ENCODE measurements around the gene PPP2R2B. TPM values are rescaled to one million over a fixed set of nuclear protein-coding genes. Genes with fewer than 3 reads are reported as not detected.

Gene PPP2R2B
- total RNA-seq, 4 donors from 2014 or later, result 0.20 to 1.9 (median 1.3) TPM

- in situ Hi-C loops (cut with MboI; ENCODE audit: low pct_ligation_motif_present in 1 of 4, low pct_unique_long_range_greater_than_20kb in 1 of 4, low sequenced_read_pairs in 3 of 4), result no loop called here
- no peak for DNase-seq
- WGBS, 2 donors (ENCODE audit: low coverage in 1 of 2), result 43 to 62% methylated on average over 2 to 3 of the region's 3 CpGs
Measured at GRCh38 chr5:146888351-146888978, 9.9 kb upstream of the PPP2R2B start.

DNA sequence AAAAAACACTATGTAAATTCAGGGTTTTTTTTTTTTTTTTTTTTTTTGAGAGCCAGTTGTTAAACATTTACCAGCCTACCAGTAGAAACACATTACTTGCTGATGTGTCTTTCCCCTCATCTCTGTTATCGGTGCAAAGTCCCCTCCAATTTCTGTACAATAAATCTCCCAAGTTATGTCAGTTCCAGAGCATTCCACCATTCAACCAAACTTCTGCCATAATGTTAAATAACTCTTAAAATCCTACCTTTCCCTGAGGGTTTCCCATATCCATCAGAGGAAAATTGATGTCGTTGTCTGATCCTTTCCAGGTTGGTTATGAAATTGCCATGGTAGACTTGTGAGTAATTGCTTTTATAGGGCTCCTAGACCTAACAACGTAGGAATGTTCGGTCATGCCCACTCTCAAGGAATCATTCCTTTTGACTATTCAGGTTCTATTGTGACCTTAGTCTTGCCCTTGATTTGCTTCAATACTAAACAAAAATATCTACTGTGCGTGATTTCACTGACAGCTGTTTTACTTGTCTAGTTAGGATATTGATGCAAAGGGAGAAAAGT lies 5.6 kb upstream of the PPP2R2B start:
- WGBS, 2 donors (ENCODE audit: low coverage in 1 of 2), result 67 to 68% methylated on average over 5 of the region's 5 CpGs
- Histone ChIP-seq H3K4me3 (no peak overlapping the region), H3K9me3 (no peaks in the 10 kb centered on the region), H3K36me3 (no peaks in the 10 kb centered on the region), H3K4me1 (no peaks in the 10 kb centered on the region), H3K27ac (no peak overlapping the region), H3K27me3 (peaks cover 8% of the 10 kb centered on the region)
- in situ Hi-C loops (cut with MboI; ENCODE audit: low pct_ligation_motif_present in 1 of 4, low pct_unique_long_range_greater_than_20kb in 1 of 4, low sequenced_read_pairs in 3 of 4) (no loop called here), intact Hi-C loops (cut with DNase I; ENCODE audit: low total_unique reads) (no loop called here)
- TF ChIP-seq EP300 (IDR thresholded peaks at IDR 0.05; ENCODE audit: low read depth), result no peak
- no peak for TF ChIP-seq CTCF (IDR thresholded peaks at IDR 0.05)
- TF ChIP-seq POLR2A (IDR thresholded peaks at IDR 0.05), result no peak
- no peak for TF ChIP-seq POLR2AphosphoS5 (IDR thresholded peaks at IDR 0.05)
- DNase-seq, result no peak

More at GRCh38 chr5:146888351-146888978, 9.9 kb upstream of the PPP2R2B start:
- TF ChIP-seq POLR2AphosphoS5 (IDR thresholded peaks at IDR 0.05), result no peak
- TF ChIP-seq POLR2A (IDR thresholded peaks at IDR 0.05), result no peak
- no peak for TF ChIP-seq CTCF (IDR thresholded peaks at IDR 0.05)
- TF ChIP-seq EP300 (IDR thresholded peaks at IDR 0.05; ENCODE audit: low read depth), result no peak
- Histone ChIP-seq H3K36me3 (no peaks in the 10 kb centered on the region), H3K27me3 (no peaks in the 10 kb centered on the region), H3K27ac (no peak overlapping the region), H3K4me3 (no peak overlapping the region), H3K4me1 (no peaks in the 10 kb centered on the region), H3K9me3 (no peaks in the 10 kb centered on the region)
- intact Hi-C loops (cut with DNase I; ENCODE audit: low total_unique reads), result no loop called here

- no peak for DNase-seq
- Histone ChIP-seq H3K4me1 (peaks cover 0 to 6% (median 0%) of the 10 kb centered on the region in 4 donors), H3K4me3 (no peak overlapping the region), H3K36me3 (no peaks in the 10 kb centered on the region), H3K9me3 (no peaks in the 10 kb centered on the region), H3K27me3 (peaks cover 14% of the 10 kb centered on the region), H3K27ac (no peak overlapping the region)
- no peak for TF ChIP-seq CTCF (IDR thresholded peaks at IDR 0.05)
- whole genome bisulfite sequencing, 2 donors (ENCODE audit: low coverage in 1 of 2), result 38 to 44% methylated on average over 1 to 2 of the region's 2 CpGs
- in situ Hi-C loops (cut with MboI; ENCODE audit: low pct_ligation_motif_present in 1 of 4, low pct_unique_long_range_greater_than_20kb in 1 of 4, low sequenced_read_pairs in 3 of 4) (no loop called here), intact Hi-C loops (cut with DNase I; ENCODE audit: low total_unique reads) (no loop called here)
Measured at GRCh38 chr5:146883511-146883910, 5.0 kb upstream of the PPP2R2B start.

GRCh38 chr5:146880966-146881365 lies 2.4 kb upstream of the PPP2R2B start:
- Histone ChIP-seq H3K27ac (no peak overlapping the region), H3K27me3 (peaks cover 40% of the 10 kb centered on the region), H3K4me1 (peaks cover 4 to 20% (median 9%) of the 10 kb centered on the region in 4 donors), H3K36me3 (no peaks in the 10 kb centered on the region), H3K9me3 (no peaks in the 10 kb centered on the region), H3K4me3 (no peak overlapping the region)
- 59 to 64% methylated on average over 5 to 7 of the region's 7 CpGs for WGBS, 2 donors (ENCODE audit: low coverage in 1 of 2)
- intact Hi-C loops (cut with DNase I; ENCODE audit: low total_unique reads) (no loop called here), in situ Hi-C loops (cut with MboI; ENCODE audit: low pct_ligation_motif_present in 1 of 4, low pct_unique_long_range_greater_than_20kb in 1 of 4, low sequenced_read_pairs in 3 of 4) (no loop called here)
- DNase-seq, result no peak
- TF ChIP-seq EP300 (IDR thresholded peaks at IDR 0.05; ENCODE audit: low read depth), result no peak
- TF ChIP-seq CTCF (IDR thresholded peaks at IDR 0.05), result no peak
- TF ChIP-seq POLR2AphosphoS5 (IDR thresholded peaks at IDR 0.05), result no peak
- TF ChIP-seq POLR2A (IDR thresholded peaks at IDR 0.05), result no peak

All from transverse colon (tissue), 4 donors.